ENCODE results near the gene DPP6.

The DPP6 gene

DNA sequence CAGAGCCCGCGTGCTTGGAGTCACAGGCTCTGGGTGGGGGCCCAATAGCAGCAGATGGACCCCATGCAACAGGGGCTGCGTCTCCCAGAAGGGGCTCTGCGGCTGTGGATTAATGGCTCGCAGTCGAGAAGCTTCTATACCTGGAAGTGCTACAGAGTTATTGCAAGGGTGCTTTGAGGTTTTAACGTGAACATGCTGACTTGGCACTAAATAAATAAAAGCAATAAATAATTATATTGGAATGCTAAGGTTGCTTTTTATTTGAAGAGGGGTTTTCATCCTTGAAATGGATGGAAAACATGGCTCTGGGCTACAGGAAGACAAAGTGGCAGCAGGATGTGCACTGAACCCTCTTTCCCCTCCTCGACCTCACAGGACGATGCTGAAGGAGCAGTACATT lies 828.3 kb downstream of the DPP6 start:
- no peak for DNase-seq (ENCODE audit: low spot score)

DNA sequence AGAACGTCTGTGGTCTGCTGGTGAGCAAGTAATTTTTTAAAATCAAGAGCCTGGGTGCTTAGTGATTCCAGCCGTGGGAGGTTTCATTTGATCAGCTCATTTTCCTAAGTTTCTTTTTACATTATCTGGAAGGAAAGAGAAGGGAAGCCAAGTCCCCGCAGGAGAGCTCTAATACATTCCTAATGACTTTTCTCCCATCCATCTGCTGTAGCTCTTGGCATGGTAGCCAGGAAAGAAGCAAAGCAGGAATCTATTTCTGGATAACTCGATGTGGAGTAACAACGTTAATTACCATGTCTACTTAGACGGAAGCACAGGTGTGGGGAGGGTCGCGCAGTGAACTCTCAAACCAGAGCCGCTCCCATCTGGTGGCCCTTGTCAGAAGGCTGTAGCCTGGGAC lies 828.8 kb downstream of the DPP6 start:
- no peak for DNase-seq (ENCODE audit: low spot score)

DNA sequence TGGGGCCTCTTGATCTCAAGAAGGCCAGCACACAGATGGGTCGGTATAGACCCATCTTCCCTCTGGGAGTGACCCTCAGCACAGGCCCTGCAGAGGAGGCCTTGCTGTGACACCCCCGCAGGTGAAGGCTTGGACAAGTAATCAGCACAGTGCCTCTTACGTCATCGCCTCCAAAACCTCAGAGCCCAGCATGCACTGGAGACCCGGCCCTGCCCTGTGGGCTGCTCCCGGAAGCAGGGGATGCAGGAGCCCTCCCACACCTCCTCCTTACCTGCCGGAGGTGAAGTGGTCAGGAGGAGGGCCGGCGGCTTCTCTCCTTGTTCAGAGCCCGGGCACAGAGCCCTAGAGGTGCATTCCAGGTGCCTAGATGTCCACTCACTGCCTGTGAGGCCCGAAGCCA lies 829.3 kb downstream of the DPP6 start:
- DNase-seq (ENCODE audit: low spot score) = no peak

DNA sequence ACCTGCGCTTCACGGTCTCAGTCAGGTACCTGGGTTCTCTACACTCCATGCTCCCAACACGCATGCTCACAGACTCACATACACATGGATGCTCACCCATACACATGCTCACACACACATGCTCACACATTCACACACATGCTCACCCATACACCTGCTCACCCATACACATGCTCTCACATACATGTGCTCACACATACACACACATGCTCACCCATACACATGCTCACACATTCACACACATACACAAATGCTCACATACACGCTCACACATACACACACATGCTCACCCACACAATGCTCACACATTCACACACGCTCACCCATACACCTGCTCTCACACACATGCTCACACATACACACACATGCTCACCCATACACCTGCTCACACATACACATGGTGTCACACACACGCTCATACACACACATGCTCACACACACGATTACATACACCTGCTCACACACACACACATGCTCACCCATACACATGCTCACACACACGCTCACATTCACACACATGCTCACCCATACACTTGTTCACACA lies 830.8 kb downstream of the DPP6 start:
- DNase-seq (ENCODE audit: low spot score) = no peak

DNA sequence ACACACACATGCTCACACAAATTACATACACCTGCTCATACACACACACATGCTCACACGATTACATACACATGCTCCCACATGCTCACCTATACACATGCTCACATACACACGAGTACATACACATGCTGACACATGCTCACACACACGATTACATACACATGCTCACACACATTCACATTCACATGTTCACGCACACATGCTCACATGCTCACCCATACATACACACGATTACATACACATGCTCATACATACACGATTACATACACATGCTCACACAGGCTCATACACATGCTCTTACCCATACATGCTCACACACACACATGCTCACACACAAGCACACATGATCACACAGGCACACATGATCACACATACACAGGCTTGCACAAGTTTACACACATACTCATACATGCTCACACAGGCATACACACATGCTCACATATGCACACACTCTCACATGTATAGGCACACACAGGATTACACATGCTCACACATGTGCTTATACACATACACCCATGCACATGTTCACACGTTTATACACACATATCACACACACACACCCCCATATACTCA lies 832.2 kb downstream of the DPP6 start:
- DNase-seq (ENCODE audit: low spot score) = no peak

DNA sequence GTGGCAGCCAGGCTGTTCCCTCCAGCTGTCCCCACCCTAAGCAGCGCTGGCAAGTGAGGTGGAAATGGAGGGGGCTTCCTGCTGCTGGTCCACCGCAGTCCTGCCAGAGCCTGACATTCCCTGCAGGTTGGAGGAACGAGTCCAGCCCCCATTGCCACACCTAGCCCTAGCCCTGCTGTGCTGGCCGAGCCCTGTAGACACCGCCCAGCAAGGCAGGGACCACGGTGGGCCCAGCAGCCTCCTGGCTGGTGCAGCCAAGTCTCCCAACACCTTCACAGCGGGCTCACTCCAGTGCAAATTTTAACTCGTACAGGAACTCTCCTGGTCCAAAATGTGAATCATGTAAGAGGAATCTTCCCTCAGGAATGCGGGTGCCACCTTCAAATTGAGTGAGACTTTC lies 834.4 kb downstream of the DPP6 start:
- DNase-seq (ENCODE audit: low spot score) = no peak

DNA sequence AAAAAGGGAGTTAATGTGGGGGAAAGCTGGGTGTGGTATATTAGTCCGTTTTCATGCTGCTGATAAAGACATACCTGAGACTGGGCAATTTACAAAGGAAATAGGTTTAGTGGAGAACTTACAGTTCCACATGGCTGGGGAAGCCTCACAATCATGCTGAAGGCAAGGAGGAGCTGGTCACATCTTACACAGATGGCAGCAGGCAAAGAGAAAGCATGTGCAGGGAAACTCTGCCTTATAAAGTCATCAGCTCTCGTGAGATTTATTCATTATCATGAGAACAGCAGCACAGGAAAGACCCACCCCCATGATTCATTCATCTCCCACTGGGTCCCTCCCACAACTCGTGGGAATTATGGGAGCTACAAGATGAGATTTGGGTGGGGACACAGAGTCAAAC lies 836.5 kb downstream of the DPP6 start:
- no peak for DNase-seq (ENCODE audit: low spot score)

DNA sequence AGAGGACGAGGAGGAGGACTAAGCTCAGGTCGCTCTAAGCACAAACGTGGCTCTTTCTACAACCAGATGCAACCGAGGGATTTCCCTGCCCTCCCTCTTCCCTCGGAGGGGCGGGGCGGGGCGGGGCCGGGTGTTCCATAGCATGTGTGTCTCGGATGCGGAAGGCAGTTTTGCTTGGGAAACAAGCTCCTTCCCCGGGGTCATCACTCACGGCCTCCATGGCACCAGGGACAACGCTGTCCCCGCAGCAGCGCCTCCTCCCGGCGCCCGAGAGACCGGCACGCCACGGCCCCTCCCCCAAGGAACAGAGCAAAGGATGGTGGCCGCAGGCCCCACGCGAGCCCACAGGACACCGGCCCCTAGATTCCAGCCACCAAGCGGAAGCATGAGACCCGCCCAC lies 840.3 kb downstream of the DPP6 start:
- no peak for DNase-seq (ENCODE audit: low spot score)

DNA sequence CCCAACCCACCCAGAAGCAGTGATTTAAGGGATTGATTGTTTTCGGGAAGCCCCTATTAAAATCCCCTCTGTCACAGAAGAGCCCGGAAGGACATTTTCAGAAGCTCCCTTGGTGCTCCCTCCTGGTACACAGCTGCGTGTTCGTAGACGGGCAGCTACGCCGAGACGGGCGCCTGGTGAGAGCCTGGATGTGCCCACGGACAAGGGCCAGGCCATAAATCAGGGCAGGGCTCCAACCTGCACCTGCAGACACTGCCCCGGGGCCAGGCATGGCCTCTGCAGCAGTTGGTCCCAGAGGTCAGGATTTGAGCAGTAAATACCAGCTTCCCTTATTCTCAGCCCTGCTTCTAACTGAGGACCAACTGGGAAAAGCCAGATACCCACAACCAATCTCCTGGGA lies 843.9 kb downstream of the DPP6 start:
- no peak for DNase-seq (ENCODE audit: low spot score)

DNA sequence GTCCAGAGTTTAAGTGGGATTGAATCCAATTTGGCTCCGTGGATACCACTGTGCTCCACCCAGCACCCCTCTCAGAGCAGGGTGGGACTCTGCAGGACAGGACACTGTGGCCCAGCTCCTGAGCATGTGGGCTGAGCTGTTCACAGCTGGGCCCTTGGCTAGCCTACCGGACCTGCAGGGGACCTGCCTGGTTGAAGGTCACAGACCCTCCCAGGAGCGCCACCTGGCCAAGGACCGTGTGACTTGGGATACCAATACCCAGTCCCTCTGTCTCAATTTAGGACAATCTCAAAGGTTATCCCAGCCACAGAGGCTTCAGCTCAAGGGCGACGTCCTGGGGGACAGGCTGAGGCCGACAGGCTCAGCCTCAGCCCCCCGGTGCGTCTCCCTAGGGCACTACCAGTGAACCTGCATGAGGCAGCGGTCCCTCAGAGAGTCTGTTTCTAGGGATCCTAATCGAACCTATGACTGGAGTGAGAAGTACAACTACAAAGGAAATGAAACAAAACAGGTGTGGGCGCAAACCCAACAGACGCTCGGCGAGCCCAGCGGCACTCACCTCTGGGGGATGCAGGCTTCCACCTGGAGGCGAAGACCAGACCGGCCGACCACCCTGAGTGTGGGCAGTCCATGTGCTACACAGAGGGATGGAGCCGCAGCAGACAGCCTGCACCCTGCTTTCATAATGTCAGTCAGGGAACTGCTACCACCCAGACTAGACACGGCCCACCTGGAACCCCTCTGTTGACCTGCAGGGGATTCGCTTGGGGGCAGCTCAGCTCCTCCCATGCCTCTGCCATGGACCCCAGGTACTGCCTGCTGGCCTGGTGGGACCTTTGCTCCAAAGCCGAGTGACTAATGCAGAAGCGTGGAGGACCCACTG lies 847.0 kb downstream of the DPP6 start:
- DNase-seq (ENCODE audit: low spot score) = no peak

DNA sequence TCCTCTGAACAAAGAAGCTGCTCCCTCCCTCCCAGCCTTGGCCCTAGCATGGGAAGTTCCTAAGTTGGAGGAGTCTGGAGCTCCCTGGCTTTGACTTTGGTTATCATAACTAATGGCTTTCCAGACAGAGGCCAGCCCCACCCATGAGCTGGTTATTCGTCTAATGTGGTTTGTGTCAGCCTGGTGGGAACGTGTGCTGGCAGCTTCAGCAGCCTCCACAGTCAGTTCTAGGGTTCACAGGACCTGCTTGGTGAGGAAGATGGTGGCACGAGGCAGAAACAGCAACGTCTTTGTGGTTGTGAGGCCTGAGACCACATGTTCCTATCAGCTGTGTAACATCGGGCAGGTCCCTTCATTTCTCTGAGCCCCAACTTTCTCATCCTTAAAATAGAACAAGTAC lies 847.7 kb downstream of the DPP6 start:
- DNase-seq (ENCODE audit: low spot score) = no peak

DNA sequence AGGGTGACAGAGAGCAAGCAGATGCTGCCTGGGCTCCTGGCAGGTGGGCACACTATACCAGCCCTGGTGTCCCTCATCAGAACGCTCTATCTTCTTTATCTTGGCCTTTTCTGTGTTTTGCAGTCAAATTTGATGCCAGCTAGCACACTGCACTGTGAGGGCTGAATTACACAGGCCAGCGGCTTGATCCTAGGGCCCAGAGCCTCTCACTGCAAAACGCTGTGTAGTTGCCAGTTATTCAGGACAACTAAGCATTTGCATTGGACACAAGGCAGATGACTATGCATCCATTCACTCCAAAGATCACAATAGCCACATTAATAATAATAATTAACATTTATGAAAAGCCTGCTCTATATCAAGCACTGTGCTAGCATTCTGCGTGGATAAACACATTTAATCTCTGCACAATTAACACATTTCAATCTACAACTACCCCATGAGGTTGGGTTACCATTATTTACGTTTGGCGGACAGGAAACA lies 850.4 kb downstream of the DPP6 start:
- DNase-seq (ENCODE audit: low spot score) = no peak

DNA sequence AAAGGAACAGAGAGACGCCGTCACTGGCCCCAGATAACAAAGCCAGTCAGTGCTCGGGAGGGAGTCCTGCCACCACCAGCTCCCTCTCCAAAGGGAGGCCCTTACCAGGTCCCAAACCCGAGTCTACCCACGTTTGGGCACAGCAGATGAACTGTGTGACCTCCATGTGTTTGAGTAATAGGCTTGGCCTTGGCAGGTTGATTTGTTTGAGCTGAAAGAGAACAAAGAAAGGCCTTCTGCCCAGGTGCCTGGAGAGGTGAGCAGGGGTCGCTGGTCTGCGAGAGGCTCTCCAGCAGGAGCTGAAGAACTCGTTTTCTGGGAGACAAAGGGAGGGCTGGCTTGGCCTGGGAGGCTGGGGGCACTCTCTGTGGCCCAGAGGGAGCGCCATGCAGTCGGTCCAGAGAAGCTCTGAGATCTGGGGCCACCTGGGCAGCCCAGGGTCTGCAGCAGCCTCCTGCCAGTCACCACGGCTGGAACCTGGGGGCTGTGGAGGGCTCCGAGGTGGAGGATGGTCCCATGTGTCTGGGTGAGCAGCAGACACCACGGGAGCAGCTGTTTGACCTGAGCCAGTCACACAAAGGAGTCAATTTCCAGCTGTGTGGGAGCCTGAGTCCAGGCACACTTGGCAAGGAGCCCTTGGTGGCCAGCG lies 851.0 kb downstream of the DPP6 start:
- DNase-seq (ENCODE audit: low spot score) = no peak

DNA sequence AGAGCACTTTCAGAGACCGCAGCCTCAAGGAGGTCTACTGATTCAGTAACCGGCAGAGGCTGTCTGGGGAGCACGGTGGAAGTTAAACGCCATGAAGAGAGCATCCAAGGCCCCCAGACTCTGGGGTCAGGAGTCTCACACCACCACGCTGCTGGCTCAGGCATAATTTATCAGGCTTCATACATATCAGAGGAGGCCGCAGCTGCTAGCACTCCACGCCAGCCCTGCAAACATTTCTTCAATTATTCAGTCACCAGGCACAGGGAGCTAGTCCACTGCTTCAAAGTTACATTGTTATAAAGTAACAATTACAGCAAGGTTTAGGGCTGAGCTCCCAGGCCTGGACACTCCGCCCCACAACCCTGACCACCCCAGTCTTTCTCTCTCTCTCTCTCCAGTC lies 852.9 kb downstream of the DPP6 start:
- DNase-seq (ENCODE audit: low spot score) = no peak

DNA sequence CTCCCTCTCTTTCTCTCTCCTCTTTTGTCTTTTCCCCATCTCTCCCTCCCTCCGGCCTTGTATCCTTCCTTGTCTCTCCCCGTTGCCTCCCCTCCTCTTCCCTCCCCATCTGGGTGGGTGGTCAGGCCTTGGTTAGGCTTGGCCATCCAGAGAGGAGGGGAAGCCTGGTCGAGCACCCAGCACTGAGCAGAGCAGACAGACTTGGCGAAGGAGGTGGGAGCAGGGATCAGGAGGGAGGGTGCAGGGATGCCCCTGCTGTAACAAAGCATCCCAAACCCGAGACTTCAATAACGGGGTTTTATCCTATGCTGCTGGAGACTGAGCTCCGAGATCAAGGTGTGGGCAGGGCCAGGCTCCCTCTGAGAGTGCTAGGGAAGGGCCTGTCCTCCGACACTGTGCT lies 853.4 kb downstream of the DPP6 start:
- no peak for DNase-seq (ENCODE audit: low spot score)

DNA sequence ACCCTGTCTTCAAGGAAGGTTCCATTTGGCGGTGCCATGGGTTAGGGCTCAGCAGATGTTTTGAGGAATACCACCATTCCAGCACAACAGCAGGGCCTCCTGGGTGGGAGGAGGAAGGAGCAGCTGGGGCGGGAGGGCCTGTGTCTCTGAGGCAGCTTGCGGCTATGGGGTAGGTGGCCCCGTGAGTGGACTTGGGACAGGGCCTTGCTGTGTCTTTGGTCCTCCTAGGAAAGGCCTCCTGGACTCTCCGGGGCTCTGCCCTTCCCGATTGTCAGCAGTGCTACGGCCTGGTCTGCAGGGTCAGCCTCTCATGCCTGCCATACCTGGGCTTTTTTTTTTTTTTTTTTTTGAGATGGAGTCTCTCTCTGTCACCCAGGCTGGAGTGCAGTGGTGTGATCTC lies 854.0 kb downstream of the DPP6 start:
- DNase-seq (ENCODE audit: low spot score) = no peak

DNA sequence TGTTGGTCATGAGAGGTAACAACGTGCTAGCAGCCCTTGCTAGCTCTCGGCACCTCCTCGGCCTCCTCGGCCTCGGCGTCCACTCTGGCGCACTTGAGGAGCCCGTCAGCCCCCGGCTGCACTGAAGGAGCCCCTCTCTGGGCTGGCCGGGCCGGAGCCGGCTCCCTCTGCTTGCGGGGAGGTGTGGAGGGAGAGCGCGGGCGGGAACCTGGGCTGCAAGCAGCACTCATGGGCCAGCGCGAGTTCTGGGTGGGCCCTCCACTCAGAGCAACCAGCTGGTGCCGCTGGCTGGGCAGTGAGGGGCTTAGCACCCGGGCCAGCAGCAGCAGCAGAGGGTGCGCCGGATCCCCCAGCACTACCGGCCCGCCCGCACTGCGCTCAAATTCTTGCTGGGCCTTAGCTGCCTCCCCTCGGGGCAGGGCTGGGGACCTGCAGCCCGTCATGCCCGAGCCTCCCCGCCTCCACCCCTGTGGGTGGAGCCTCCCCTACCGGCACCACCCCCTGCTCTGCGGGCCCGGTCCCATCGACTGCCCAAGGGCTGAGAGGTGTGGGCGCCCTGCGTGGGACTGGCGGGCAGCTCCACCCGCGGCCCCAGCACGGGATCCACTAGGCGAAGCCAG lies 854.6 kb downstream of the DPP6 start:
- DNase-seq (ENCODE audit: low spot score) = no peak

DNA sequence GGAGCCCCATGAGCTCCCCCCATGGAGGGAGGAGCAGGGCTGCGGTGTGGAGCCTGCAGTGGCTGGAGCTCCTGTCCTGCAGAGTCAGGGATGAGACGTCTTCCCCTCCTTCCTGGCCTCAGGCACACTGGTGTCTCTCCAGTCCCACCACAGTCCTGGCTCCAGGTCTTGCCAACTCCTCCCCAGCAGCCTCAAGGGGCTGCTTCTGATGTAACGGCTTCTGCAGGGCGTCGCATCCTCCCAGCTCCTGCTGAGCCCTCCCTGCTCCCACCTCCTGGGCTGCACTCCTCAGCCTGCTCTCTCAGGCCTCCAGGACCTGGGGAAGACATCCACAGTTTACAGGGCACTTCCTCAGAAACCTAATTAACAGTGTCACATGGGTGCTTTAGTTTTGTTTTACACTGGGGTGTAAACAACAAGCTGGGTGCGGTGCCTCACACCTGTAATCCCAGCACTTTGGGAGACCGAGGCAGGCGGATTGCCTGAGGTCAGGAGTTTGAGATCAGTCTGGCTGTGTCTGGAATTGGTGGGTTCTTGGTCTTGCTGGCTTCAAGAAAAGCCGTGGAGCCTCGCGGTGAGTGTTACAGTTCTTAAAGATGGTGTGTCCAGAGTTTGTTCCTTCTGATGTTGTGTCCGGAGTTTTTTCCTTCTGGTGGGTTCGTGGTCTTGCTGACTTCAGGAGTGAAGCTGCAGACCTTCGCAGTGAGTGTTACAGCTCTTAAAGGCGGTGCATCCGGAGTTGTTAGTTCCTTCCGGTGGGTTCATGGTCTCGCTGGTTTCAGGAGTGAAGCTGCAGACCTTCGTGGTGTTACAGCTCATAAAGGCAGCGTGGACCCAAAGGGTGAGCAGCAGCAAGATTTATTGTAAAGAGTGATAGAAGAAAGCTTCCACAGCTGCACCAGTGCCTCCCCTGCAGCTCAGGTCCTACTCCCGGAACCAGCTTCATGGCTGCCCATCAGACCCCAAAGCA lies 855.7 kb downstream of the DPP6 start:
- no peak for DNase-seq (ENCODE audit: low spot score)

DNA sequence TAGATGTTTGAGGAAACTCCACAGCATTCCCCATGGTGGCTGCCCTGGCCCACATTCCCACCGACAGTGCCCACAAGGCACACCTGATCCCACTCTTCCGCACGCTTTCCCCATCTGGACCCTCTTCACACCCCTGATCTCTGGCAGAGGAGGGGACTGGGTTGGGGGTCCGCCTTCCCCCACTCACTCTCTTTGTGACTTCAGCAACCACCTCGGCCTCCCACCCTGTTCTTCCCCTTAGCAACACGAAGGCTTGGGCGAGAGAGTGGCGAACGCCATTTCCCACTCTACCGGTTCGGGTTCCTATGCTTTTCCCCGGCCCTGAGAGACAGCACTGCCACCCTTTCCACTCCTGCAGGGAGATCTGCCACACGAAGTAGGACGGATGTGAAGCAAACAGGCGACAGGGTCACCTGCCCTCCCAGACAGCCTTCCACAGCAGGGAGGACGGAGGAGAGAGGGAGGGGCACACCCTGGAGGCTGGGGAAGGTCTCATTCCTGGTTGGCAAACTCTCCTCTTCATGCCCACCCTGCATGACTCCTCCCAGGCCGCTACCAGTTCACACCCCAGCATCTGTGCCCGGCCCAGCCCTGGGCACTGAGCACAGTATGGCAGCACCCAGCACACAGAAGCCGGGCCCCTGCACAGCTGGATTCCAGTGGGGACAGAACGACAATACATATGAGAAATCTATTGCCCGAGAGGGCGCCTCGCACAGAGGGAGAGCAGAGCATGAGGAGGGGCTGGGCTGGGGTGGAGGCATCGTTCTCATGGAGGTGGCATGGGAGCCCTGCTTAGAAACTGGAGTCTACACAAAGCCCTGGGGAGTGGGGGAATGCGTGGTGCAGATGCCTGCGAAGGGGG lies 857.3 kb downstream of the DPP6 start:
- DNase-seq (ENCODE audit: low spot score) = no peak

DNA sequence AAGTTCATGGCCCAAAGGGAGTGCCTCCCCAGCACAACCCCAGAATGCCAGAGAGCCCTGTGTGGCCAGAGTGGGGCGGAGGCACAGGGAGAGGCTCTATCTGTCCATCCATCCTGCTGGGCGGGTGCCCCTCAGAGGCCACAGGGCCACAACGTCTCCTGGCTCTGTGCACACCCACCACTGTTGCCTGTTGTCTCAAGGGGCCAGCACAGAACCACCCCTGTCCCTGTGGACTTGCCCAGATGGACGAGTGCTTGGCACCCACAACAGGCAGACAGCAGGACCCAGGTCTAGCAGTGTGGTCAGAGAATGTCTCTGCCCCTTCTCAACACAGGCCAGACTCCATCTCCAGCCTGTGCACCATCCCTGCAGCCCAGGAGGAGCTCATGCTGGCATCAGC lies 857.9 kb downstream of the DPP6 start:
- no peak for DNase-seq (ENCODE audit: low spot score)

All from hematopoietic multipotent progenitor cell treated with erythropoietin and hydrocortisone succinate and interleukin-3 and kit ligand, for 15 days (in vitro differentiated cells).